LNCaP clone FGC (cell line): ENCODE results near the gene SPNS1.
A peak's percentile ranks its signal among the peaks of the same experiment; 100 is the strongest.
"Not testable (repeated sequence)": the region's sequence is repeated elsewhere in the genome, so short reads cannot be mapped to it uniquely, and the experiment has no call there.

Experiments used
- DNase-seq: peaks from one replicate; pipeline ENCODE4 v3.0.0-alpha.2; 2011; ENCODE audit warnings: low read depth
- H3K4me3 ChIP-seq: 2 replicates; pipeline ENCODE4 v1.5.1; 2011; ENCODE audit warnings: mild to moderate bottlenecking, low read depth, low read length, control low read depth
- TF ChIP-seq, protein P1 (sequence below): IDR thresholded peaks from 2 replicates; pipeline ENCODE4 v1.5.1; 2012; ENCODE audit warnings: mild to moderate bottlenecking; ENCODE audit not compliant: control insufficient read depth, insufficient read depth; ENCODE audit errors: extremely low read depth

SPNS1 gene, protein sequence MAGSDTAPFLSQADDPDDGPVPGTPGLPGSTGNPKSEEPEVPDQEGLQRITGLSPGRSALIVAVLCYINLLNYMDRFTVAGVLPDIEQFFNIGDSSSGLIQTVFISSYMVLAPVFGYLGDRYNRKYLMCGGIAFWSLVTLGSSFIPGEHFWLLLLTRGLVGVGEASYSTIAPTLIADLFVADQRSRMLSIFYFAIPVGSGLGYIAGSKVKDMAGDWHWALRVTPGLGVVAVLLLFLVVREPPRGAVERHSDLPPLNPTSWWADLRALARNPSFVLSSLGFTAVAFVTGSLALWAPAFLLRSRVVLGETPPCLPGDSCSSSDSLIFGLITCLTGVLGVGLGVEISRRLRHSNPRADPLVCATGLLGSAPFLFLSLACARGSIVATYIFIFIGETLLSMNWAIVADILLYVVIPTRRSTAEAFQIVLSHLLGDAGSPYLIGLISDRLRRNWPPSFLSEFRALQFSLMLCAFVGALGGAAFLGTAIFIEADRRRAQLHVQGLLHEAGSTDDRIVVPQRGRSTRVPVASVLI

DNA sequence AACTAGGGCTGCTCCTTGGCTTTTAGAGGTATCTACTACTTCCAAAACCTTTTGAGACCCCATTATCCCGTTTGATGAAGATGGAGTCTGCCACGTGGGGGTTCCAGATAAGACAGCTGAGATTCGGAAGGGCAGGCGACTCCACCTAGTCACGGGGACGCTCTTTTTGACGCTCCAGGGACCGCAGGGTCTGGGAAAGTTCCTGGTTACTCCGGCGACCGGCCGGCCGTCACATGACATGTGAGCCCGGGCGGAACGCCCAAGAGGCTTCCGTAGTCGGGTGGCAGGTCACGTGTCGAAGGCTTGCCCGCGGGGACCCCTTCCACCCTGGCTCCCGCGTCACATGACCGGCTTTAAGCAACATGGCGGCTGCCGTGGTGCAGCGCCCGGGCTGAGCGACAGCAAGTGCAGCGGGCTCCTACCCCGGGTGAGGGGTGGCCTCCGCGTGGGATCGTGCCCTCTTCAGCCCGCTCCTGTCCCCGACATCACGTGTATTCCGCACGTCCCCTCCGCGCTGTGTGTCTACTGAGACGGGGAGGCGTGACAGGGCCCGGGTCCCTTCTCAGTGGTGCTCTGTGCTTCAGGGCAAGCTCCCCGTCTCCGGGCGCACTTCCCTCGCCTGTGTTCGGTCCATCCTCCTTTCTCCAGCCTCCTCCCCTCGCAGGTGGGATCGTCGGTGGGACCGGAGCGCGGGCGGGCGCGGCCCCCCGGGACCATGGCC is at the start of gene SPNS1:
Gene SPNS1, plus strand, starts transcription at position 342 of the 721 bp plus-strand sequence. Its CDS starts 374 bp downstream, at position 716.
- DNase-seq = peak; percentile 90
- H3K4me3 ChIP-seq = peak within 1 kb of the TSS; percentile 98
- TF ChIP-seq, protein P1, sequence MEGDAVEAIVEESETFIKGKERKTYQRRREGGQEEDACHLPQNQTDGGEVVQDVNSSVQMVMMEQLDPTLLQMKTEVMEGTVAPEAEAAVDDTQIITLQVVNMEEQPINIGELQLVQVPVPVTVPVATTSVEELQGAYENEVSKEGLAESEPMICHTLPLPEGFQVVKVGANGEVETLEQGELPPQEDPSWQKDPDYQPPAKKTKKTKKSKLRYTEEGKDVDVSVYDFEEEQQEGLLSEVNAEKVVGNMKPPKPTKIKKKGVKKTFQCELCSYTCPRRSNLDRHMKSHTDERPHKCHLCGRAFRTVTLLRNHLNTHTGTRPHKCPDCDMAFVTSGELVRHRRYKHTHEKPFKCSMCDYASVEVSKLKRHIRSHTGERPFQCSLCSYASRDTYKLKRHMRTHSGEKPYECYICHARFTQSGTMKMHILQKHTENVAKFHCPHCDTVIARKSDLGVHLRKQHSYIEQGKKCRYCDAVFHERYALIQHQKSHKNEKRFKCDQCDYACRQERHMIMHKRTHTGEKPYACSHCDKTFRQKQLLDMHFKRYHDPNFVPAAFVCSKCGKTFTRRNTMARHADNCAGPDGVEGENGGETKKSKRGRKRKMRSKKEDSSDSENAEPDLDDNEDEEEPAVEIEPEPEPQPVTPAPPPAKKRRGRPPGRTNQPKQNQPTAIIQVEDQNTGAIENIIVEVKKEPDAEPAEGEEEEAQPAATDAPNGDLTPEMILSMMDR = no peak

DNA sequence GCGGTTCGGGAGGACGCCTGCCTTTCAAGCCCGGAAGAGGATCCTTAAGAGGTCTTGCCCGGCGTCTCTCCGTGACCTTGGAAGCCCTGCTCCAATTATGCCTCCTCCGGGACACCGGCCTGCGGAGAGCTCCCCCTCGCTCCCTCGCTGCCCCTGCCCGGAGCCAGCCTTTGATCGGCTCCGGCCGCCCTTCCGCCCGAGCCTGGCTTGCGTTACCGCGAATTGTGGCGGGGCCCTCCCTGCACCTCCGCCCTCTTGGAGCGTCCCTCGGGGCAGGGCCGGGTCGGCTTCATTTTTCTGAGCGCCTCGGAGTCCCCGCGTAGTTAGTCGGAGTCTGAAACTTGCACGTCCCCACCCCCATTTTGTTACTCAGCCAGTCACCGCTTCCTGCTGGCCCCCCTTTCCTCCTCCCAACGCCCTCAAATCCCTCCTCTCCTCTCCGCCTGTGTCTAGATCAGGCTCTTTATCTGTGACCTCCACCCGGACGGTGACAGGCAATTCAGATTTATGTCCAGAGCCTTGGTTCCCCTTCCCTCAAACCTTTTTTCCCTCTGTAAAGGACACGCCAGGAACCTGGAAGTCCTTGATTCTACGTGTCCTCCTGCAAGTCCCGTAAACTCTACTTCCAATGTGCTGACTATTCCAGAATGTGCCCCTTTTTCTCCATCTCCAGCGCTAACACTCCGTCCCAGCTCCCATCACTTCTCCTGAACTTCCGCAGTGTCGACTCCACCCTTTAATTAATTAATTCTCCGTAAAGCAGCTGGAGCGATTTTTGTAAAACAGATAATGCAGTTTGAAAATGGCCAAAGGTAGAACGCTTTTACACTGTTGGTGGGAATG is 49.0 kb upstream of the SPNS1 start:
- no peak for DNase-seq
- peak overlapping the region; percentile 81 for H3K4me3 ChIP-seq
- TF ChIP-seq, protein P1 = no peak

DNA sequence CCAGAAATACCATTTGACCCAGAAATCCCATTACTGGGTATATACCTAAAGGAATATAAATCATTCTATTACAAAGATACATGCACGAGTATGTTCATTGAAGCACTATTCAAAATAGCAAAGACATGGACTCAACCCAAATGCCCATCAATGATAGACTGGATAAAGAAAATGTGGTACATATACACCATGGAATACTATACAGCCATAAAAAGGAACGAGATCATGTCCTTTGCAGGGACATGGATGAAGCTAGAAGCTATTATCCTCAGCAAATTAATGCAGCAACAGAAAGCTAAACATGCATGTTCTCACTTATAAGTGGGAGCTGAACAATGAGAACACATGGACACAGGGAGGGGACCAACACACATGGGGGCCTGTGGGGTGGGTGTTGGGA is 48.3 kb upstream of the SPNS1 start:
- H3K4me3 ChIP-seq, DNase-seq: not testable (repeated sequence)

DNA sequence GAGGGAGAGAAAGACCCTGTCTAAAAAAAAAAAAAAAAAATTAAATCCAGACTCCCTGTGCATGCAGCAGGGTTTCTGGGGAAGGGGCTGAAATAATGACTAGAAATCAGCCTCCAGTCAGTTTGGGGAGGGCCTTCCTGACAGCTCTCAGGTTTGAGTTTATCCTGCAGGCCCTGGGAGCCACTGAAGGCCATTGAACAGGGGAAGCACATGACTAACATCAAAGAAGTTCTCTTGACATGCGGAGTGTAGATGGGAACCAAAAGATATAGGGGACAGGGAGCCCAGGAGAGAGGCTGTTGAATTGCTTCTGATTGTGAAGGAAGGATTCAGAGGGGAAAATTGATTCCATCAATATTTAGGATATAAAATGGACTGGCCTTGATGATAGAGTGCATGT is 46.8 kb upstream of the SPNS1 start:
- no peak overlapping the region for H3K4me3 ChIP-seq
- DNase-seq = no peak
- TF ChIP-seq, protein P1 = no peak

DNA sequence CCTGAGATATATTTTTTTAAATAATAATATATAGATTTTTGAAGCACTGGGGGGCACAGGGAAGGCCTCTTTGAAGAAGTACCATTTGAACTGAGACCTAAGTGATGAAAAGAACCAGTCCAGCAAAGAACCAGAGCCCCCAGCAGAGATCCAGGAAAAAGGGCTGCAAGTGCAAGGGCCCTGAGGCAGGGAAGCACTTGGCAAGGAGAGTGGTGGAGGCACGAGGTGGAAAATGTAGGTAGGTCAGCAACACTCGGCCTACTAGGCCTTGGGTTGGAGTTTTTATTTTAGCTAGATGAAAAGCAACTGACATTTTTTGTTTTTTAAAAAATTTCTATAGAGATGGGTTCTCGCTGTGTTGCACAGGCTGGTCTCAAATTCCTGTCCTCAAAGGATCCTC is 44.4 kb upstream of the SPNS1 start:
- TF ChIP-seq, protein P1 = no peak
- no peak overlapping the region for H3K4me3 ChIP-seq
- DNase-seq = no peak

DNA sequence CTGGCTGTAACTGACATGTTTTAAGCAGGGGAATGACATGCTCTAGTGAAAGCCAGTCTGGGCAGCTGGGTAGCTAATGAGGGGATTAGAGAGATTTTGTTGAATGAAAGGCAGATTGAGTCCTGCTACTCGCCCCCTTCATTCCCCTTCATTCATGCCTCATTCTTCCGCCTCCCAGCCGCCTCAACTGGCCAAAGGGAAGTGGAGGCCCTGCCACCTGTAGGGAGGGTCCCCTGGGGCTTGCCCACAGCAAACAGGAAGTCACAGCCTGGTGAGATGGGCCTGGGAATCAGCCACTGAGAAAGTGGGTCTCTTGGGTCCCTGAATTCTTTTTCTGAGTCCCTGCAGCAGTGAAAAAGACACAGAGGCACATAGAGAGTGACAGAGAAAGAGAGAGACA is 43.9 kb upstream of the SPNS1 start:
- no peak overlapping the region for H3K4me3 ChIP-seq

More for the DNA sequence above, 43.9 kb upstream of the SPNS1 start:
- TF ChIP-seq, protein P1 = no peak
- no peak for DNase-seq
